GM19240 (cell line): Measurements from ENCODE around the gene BEGAIN.
"Not testable (repeated sequence)": the region's sequence is repeated elsewhere in the genome, so short reads cannot be mapped to it uniquely, and the experiment has no call there.

Source experiments
- DNase-seq: peaks from one replicate; pipeline ENCODE4 v3.0.0; 2011; ENCODE audit warnings: low spot score; ENCODE audit not compliant: insufficient read length

Gene BEGAIN

GRCh38 chr14:100526632-100527031 lies 60.6 kb downstream of the BEGAIN start:
- DNase-seq, result no peak

DNA sequence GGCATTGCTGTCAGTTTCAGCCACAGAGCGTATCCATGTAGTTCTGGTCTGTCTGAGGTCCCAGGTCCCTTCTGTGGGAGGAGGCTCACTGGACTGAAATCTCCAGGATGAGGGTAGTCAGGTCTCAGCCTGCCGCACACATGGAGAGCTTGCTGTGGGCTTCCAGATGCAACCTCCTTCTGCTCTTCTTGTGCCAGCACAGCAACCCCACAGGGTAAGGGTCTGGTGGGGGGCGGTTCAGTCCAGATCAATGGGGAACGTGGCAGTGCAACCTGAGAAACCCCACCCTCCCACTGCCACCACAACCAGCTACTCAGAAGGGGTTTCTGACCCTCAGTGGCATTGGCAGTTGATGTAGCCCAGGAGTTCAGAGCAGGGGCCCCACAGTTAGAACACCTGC lies 61.2 kb downstream of the BEGAIN start:
- DNase-seq, result no peak

GRCh38 chr14:100525615-100526014 lies 61.6 kb downstream of the BEGAIN start:
- no peak for DNase-seq

GRCh38 chr14:100524933-100525243 lies 62.3 kb downstream of the BEGAIN start:
- DNase-seq, result no peak

DNA sequence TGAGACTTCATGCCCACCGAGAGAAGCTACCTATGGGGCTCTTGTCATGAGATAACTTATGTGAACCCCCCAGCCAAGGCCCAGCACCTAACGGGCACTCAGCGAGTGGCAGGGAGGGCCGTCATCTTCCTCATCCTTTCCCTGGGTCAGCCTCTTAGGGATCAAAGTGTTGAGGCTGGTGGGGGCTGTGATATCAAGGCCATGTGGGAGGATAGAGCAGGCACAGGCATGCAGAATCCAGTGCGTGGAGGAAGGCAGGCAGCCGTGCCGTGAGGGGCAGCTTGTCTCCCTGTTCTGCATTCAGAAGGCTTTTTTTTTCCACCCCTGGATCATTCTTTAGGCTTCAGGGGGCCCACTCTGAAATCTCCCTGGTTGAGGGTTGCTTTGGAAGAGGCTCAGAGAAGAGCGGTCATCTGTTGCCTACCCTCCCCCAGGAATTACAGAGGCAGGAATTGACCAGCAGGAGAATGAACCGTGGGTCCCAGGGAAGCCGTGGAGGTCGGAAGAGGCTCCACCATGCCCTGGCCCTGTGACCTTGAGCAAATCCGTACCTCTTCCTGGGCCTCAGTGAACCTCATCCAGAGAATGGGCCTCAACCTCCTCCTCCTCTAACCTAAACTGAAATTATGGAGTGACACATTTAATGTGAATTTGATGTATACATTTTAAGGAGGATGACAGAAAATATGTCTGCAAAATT lies 62.8 kb downstream of the BEGAIN start:
- DNase-seq, result no peak

DNA sequence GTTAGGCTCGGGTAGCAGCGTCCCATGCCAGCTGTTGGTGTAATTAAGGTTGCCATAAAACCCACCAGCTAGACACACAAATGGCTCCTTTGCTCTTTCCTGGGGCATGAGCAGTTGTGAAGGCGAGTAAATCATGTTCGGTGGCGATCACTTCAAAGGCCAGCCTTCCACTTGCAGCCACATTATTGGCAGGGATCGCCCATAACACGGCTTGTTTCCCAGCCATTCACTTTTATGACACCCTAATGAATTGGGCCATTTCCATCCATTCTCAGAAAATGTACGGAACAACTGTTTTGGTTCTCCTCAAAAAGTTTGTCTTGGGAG lies 63.4 kb downstream of the BEGAIN start:
- DNase-seq, result no peak

DNA sequence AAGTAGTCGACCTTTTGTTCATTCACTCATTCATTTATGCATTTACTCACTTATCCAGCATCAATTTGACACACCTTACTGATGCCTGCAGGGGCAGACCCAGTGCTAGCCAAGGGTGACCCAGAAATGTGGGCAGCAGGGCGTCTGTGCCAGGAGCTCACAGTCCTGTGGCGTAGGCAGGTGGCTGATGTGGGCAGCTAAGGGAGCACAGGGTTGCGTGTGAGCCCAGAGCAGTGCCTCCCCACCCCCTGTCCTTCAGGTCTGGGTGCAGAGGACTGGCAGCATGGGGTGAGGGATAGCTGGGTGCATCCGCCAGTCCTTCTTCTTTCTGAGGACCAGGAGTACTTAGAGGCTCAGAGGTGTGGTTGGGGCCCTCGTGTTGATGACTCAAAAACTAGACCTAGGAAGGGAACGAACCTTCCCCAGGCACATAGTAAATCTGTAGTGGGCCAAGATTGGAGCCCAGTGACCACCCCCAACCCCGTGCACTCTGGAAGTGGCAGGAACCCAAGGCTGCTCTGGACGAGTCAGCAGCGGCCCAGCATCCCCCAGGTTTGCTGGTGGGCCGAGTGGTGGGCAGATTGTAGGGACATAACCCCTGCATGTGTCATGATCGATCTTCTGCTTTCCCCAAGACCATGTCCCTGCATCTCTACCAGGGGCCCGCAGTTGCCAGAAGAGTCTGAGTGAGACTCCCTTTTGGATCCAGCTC lies 63.9 kb downstream of the BEGAIN start:
- DNase-seq, result no peak

DNA sequence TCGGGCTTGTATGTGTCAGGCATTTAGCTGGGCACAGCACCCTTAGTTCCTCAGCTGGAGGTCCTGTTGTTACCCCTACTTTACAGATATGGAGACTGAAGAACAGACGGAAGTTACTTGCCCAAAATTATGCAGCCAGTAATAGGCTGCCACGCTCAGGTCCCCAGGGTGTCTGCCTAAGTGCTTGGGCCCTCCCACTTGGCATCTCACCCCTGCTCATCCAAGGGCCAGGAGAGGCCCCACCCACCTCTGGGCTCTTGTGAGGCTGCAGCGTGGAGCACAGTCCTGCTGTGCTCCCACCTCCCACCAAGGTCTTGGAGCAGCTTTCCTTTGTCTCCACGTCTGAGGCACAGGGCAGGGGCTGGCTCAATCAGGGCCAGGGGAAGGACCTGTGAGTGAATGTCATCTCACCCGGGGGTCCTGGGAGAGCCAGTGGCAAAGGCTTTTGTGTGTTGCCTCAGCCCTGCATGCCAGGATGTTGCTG lies 64.6 kb downstream of the BEGAIN start:
- no peak for DNase-seq

GRCh38 chr14:100506053-100506452 lies 81.2 kb downstream of the BEGAIN start:
- DNase-seq, result not testable (repeated sequence)

GRCh38 chr14:100504372-100505078 lies 82.7 kb downstream of the BEGAIN start:
- DNase-seq, result no peak

DNA sequence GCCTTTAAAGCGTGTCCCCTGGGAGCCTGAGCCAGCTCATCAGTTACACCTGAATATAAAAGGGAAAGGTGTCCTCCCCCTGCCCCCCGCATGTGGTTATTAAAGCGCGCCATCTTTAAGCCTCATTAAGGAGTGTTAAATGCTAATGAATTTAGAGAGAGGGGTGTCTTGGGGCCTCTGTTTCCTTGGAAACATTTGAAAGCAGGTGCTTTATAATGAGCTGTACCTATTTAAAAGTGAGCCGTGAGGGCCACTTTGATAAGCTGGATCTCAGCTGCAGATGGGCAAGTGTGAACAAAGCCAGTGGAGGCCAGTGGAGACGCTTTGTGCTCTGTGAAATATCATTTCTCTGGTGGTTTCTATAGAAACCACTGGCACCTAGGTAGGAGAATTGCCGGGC lies 84.0 kb downstream of the BEGAIN start:
- DNase-seq, result no peak

DNA sequence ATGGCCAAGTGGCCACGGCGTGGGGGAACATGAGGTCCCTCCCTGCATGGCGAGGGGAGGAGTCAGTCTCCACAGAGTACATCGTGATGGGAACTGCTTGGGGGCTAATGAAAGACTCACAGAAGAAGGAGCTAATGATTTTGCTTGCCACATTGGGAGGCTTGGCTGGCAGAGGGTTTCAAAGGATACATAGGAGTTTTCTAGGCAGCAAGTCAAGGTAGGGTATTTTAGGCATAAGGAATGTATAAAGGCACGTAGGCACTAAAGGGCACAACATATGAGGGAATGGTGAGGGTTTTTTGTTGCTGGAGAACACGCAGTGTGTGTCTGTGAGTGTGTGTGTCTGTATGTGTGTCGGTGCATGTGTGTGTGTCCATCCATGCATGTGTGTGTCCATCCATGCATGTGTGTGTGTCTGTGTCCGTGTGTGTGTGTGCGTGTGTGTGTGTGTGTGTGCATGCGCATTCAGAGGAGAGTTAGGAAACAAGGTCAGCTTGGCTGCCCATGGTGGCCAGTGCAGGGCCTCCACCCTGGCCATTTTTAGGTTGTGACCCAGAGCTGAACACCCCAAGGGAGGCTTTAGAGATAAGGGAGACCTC lies 84.5 kb downstream of the BEGAIN start:
- no peak for DNase-seq

DNA sequence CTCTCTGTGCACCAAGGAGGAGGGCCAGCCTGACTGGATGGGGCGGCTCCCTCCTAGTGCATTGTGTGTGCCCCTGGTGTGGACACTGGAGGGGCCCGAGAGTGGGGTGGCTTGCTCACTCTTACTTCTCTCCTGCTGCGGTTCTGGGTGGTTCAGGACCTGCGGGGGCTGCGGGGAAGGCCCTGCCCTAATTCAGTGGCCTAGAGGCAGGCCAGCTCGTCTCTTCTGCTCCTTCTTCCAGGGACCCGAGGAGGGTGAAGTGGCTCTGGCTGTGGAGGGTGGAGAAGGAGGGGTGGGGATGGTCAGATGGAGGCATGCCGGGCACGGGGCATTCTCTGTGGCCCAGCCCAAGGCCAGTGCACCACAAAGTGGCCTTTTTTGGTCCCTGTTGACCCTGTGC lies 87.1 kb downstream of the BEGAIN start:
- no peak for DNase-seq

- DNase-seq, result no peak
Measured at GRCh38 chr14:100498068-100498467, 89.1 kb downstream of the BEGAIN start.

DNA sequence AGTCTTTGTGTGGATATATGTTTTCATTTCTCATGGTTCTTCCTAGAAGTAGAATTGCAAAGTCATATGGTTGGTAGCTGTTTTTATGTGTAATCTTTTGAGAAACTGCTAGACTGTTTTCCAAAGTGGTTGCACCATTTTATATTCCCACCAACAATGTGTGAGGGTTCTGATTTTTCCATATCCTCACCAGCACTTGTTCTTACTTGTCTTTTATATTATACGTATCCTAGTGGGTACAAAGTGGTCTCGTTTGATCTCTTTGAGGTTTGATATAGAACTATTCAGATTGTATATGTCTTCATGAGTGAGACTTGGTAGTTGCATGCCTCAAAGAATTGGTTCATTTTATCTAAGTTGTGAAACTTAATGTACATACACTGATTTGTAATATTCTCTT lies 91.3 kb downstream of the BEGAIN start:
- no peak for DNase-seq

- no peak for DNase-seq
Measured at GRCh38 chr14:100494645-100495044, 92.6 kb downstream of the BEGAIN start.

GRCh38 chr14:100490252-100490651 lies 97.0 kb downstream of the BEGAIN start:
- no peak for DNase-seq

GRCh38 chr14:100488057-100488456 lies 99.2 kb downstream of the BEGAIN start:
- no peak for DNase-seq

- no peak for DNase-seq
Measured at GRCh38 chr14:100487304-100487703, 99.9 kb downstream of the BEGAIN start.
